ENCODE measurements around the gene SFMBT2. TPM values are rescaled to one million over a fixed set of nuclear protein-coding genes. Genes with fewer than 3 reads are reported as not detected.

SFMBT2 gene
- total and polyA plus RNA-seq, 2 of the 4 experiments (the other 2 are of a cell fraction), result 0.70 to 1.3 TPM

DNA sequence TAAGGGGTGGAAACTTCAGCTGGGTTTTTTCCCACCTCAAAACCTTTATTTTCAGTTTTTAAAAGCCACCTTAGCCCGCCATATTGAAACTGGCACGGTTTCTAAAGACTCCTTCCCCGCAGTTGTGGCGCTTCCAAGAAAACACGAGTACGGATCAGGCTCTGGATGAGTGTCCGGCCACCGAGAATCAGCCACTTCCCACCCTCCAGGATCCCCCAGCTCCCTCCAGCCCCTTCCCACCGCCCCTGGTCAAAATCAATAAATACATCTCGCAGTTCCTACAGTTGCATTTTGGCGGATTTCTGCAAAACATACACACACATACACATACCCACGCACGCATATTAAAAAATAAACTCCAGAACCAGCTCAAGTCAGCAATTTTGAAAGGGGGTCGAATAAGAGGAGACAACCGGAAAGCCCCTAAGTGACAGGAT, 1.1 kb downstream of the SFMBT2 start:
- H2AK5ac ChIP-seq (ENCODE audit: low read depth, low read length), result no peak overlapping the region
- H2BK20ac ChIP-seq (ENCODE audit: low read depth, low read length), result no peak overlapping the region
- no peak overlapping the region for H4K5ac ChIP-seq (ENCODE audit: low read depth, low read length)
- H2AFZ ChIP-seq (replicated peaks; ENCODE audit: low read length, poor library complexity), result peak overlapping the region; percentile 64
- H2BK15ac ChIP-seq (ENCODE audit: low read depth, low read length), result no peak overlapping the region
- H3K79me1 ChIP-seq (ENCODE audit: low read depth in 1 of 2, low read length in 2 of 2), result no peaks in the 10 kb centered on the region
- BruUV-seq (replicated peaks), result no TSS peak
- no CpG with 5 or more reads among the region's 15 CpGs for WGBS, 2 experiments (ENCODE audit: extremely low coverage in 2 of 2, insufficient read length in 1 of 2)
- H3K4me3 ChIP-seq (ENCODE audit: insufficient read depth, low read depth, low read length), result peak overlapping the region; percentile 56
- H4K91ac ChIP-seq (ENCODE audit: insufficient read depth, low read depth, low read length), result no peak overlapping the region
- dilution Hi-C loops (cut with HindIII; ENCODE audit: low sequenced_read_pairs, unreplicated experiment), result loop anchor here (25.0 kb wide), 1 partner anchor 722 kb away; no protein-coding TSS in a partner anchor
- H3K9me3 ChIP-seq (ENCODE audit: control insufficient read depth, insufficient read depth, low read length), result no peaks in the 10 kb centered on the region; the same call in 1 of the 2 replicates
- no peak overlapping the region for H2BK120ac ChIP-seq (ENCODE audit: low read depth, low read length)
- H3K36me3 ChIP-seq (ENCODE audit: control insufficient read depth, insufficient read depth, low read length), result no peaks in the 10 kb centered on the region
- no peak overlapping the region for H3K27ac ChIP-seq (ENCODE audit: insufficient read depth, low read length)
- H2BK5ac ChIP-seq (ENCODE audit: low read depth, low read length, poor library complexity, severe bottlenecking), result no peak overlapping the region
- no peak overlapping the region for H3K56ac ChIP-seq (ENCODE audit: extremely low read depth, insufficient read depth, low read length)
- intact Hi-C loops (cut with micrococcal nuclease), result loop anchor here (1.0 kb wide), 1 partner anchor 149 kb away; no protein-coding TSS in a partner anchor
- no peak for DNase-seq
- H4K20me1 ChIP-seq (ENCODE audit: insufficient read depth, low read length), result no peaks in the 10 kb centered on the region
- peak overlapping the region; percentile 79 for H3K4me2 ChIP-seq (ENCODE audit: low read depth, low read length)
- no peak overlapping the region for H3K4ac ChIP-seq (ENCODE audit: low read depth, low read length)
- H3K9ac ChIP-seq (ENCODE audit: low read depth, low read length), result no peak overlapping the region
- H3K9me1 ChIP-seq (ENCODE audit: insufficient read depth, low read length), result no peaks in the 10 kb centered on the region
- no peak overlapping the region for H4K8ac ChIP-seq (ENCODE audit: low read depth in 2 of 2, low read length in 2 of 2)
- H3K4me1 ChIP-seq (ENCODE audit: control insufficient read depth, insufficient read depth, low read length), result no peaks in the 10 kb centered on the region
- POLR2A ChIA-PET (ENCODE audit: unreplicated experiment), result no interaction called here
- H3K23ac ChIP-seq (ENCODE audit: low read depth, low read length), result no peak overlapping the region
- no peak overlapping the region for H2AK9ac ChIP-seq (replicated peaks; ENCODE audit: low read depth, low read length, poor library complexity)
- peaks cover 34% of the 10 kb centered on the region for H3K27me3 ChIP-seq (ENCODE audit: control insufficient read depth, insufficient read depth, low read length)
- no peak overlapping the region for H3K14ac ChIP-seq (replicated peaks; ENCODE audit: low read depth, low read length)
- TF ChIP-seq MAFK (IDR thresholded peaks at IDR 0.05; ENCODE audit: low read depth, low read length) (no peak), MXI1 (IDR thresholded peaks at IDR 0.05; ENCODE audit: borderline replicate concordance, low read depth, low read length) (no peak), RFX5 (IDR thresholded peaks at IDR 0.05; ENCODE audit: low read depth, low read length) (no peak), POLR2A (IDR thresholded peaks at IDR 0.05; ENCODE audit: low read depth, low read length) (no peak), CEBPB (IDR thresholded peaks at IDR 0.05; ENCODE audit: low read depth, low read length) (no peak), RCOR1 (IDR thresholded peaks at IDR 0.05; ENCODE audit: insufficient replicate concordance, low read length) (no peak), NFE2L2 (IDR thresholded peaks at IDR 0.05; ENCODE audit: low read depth, low read length) (no peak), BHLHE40 (IDR thresholded peaks at IDR 0.05; ENCODE audit: low read depth, low read length) (no peak), RAD21 (IDR thresholded peaks at IDR 0.05; ENCODE audit: low read length) (no peak), CHD1 (IDR thresholded peaks at IDR 0.05; ENCODE audit: low read depth, low read length) (no peak), ELK1 (IDR thresholded peaks at IDR 0.05; ENCODE audit: borderline replicate concordance, low read depth, low read length) (no peak), SMC3 (IDR thresholded peaks at IDR 0.05; ENCODE audit: low read depth, low read length) (no peak), MAZ (IDR thresholded peaks at IDR 0.05; ENCODE audit: borderline replicate concordance, low read depth, low read length) (no peak), FOS (IDR thresholded peaks at IDR 0.05; ENCODE audit: low read depth, low read length) (no peak)
- TF ChIP-seq, protein P1, sequence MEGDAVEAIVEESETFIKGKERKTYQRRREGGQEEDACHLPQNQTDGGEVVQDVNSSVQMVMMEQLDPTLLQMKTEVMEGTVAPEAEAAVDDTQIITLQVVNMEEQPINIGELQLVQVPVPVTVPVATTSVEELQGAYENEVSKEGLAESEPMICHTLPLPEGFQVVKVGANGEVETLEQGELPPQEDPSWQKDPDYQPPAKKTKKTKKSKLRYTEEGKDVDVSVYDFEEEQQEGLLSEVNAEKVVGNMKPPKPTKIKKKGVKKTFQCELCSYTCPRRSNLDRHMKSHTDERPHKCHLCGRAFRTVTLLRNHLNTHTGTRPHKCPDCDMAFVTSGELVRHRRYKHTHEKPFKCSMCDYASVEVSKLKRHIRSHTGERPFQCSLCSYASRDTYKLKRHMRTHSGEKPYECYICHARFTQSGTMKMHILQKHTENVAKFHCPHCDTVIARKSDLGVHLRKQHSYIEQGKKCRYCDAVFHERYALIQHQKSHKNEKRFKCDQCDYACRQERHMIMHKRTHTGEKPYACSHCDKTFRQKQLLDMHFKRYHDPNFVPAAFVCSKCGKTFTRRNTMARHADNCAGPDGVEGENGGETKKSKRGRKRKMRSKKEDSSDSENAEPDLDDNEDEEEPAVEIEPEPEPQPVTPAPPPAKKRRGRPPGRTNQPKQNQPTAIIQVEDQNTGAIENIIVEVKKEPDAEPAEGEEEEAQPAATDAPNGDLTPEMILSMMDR (conservative IDR thresholded peaks at IDR 0.05; ENCODE audit: low read depth, low read length), result no peak
- TF ChIP-seq, protein P2, sequence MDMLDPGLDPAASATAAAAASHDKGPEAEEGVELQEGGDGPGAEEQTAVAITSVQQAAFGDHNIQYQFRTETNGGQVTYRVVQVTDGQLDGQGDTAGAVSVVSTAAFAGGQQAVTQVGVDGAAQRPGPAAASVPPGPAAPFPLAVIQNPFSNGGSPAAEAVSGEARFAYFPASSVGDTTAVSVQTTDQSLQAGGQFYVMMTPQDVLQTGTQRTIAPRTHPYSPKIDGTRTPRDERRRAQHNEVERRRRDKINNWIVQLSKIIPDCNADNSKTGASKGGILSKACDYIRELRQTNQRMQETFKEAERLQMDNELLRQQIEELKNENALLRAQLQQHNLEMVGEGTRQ (IDR thresholded peaks at IDR 0.05; ENCODE audit: low read depth, low read length), result no peak
- H3K18ac ChIP-seq (ENCODE audit: low read depth, low read length), result no peak overlapping the region
- CTCF ChIA-PET, result no interaction called here
- ATAC-seq (ENCODE audit: low read depth), result no peak
- in situ Hi-C loops (cut with MboI; ENCODE audit: low sequenced_read_pairs), result loop anchor here (10.0 kb wide), 3 partner anchors 145 to 995 kb away; no protein-coding TSS in a partner anchor

Measured in IMR-90 (cell line).